ENCODE results near the gene SLC17A2. TPM values are rescaled to one million over a fixed set of nuclear protein-coding genes. Genes with fewer than 3 reads are reported as not detected.

The SLC17A2 gene
- total RNA-seq, 1 donor from 2014 or later: not detected

DNA sequence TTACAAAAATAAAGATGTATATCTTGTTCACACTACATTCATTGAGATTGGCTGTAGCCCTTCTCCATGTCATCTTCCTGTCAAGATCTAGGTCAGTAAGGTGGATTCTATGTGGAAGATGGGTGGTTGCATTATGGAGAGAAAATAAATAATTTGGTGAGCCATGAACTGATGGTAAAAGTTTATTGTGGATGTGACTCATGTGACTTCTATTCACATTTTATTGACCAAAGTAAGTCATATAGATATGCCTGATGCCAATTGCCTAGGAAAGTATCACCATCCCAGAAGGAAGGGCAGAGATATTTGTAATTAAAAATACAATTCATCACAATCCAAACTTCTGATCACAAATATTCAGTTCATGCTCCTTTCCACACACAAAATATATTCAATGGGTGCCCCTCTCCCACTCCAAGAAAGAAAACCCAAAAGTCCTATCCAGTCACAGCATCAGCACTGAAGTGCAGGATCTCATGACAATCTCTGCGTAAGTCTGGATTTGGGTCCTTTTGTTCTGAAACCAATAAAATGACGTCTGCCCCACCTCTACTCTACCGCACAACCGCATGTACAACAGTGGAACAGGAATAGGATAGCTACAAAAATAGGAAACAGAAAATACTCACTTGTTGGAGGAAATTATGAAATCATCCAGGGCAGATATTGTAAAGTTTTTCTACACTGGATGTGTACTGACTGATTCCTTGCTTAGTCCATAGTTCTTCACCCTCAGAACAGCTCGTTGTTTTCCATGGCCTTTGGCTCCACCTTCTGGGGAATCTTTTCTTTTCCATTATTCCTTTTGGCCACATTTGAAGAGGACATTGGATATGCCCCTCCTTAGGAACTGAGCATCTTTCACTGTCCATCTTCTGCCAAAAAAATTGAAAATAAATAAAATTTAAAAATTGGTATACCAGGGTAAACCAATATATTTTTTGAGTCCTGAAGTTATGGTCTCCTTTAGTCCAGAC is 40.3 kb downstream of the SLC17A2 start:
- DNase-seq (ENCODE audit: extremely low spot score, unreplicated experiment): no peak
- no peaks in the 10 kb centered on the region for H3K36me3 Mint-ChIP-seq
- H3K27me3 Mint-ChIP-seq: peaks cover 6% of the 10 kb centered on the region
- H3K4me3 Mint-ChIP-seq: no peak overlapping the region
- TF ChIP-seq CTCF (conservative IDR thresholded peaks at IDR 0.05): peak; percentile 76
- no peaks in the 10 kb centered on the region for H3K4me1 Mint-ChIP-seq (ENCODE audit: unreplicated experiment)
- H3K9me3 Mint-ChIP-seq: no peaks in the 10 kb centered on the region
- H3K27ac Mint-ChIP-seq: no peak overlapping the region

DNA sequence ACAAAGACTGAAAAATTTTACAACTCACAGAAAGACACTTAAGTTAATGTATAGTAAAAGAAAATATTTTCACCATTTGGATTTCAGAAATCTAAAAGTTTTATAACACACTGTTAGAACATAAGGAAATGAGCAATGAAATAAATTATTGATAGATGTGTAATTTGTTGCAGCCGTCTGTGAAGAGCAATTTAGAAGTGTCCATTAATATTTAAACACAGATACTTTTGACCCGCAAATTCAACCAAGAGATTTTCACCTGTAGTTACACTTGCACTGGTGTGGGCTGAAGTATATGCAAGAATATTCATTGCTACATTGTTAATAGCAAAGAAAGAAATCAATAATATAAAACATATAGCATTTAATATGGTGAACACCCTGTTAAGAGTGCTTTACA is 41.9 kb downstream of the SLC17A2 start:
- Mint-ChIP-seq H3K27me3 (peaks cover 6% of the 10 kb centered on the region), H3K9me3 (no peaks in the 10 kb centered on the region), H3K4me1 (ENCODE audit: unreplicated experiment) (no peaks in the 10 kb centered on the region), H3K27ac (no peak overlapping the region), H3K4me3 (no peak overlapping the region), H3K36me3 (no peaks in the 10 kb centered on the region)
- no peak for DNase-seq (ENCODE audit: extremely low spot score, unreplicated experiment)
- TF ChIP-seq CTCF (conservative IDR thresholded peaks at IDR 0.05): no peak

DNA sequence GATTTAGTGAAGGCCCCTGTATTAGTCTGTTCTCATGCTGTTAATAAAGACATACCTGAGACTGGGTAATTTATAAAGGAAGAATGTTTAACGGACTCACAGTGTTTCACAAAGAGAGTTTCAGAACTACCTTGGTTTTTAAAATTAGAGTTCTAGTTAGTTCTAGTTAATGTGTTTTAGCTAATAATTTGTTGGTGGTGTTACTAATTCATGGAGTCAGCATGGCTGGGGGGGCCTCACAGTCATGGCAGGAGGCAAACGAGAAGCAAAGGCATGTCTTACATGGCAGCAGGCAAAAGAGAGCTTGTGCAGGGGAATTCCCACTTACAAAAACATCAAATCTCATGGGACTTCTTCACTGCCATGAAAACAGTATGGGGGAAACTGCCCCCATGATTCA is 44.4 kb downstream of the SLC17A2 start:
- Mint-ChIP-seq H3K4me1 (ENCODE audit: unreplicated experiment) (no peaks in the 10 kb centered on the region), H3K27me3 (peaks cover 2% of the 10 kb centered on the region), H3K4me3 (no peak overlapping the region), H3K27ac (no peak overlapping the region), H3K9me3 (no peaks in the 10 kb centered on the region), H3K36me3 (no peaks in the 10 kb centered on the region)
- no peak for DNase-seq (ENCODE audit: extremely low spot score, unreplicated experiment)
- TF ChIP-seq CTCF (conservative IDR thresholded peaks at IDR 0.05): no peak

DNA sequence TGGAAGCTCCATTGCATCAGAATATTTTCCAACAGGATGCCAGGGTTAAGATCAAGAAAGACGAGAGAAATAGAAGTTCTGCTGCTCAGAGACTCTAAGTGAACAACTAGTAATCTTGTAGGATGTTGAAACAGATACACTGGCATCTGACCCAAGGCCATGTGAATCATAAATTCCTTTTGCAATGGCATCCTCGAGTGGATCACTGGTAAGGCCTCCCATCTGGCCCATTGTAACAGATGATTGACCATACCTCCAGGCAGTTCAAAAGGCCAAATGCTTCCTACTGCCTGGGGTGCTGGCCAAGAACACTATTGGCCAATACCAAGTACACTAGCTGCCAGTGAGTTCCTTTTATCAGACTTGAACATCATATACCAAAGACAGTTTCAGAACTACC is 46.5 kb downstream of the SLC17A2 start:
- DNase-seq (ENCODE audit: extremely low spot score, unreplicated experiment): no peak
- H3K36me3 Mint-ChIP-seq: no peaks in the 10 kb centered on the region
- TF ChIP-seq CTCF (conservative IDR thresholded peaks at IDR 0.05): no peak
- H3K4me3 Mint-ChIP-seq: no peak overlapping the region
- H3K27ac Mint-ChIP-seq: no peak overlapping the region
- peaks cover 2% of the 10 kb centered on the region for H3K27me3 Mint-ChIP-seq
- H3K4me1 Mint-ChIP-seq (ENCODE audit: unreplicated experiment): no peaks in the 10 kb centered on the region
- no peaks in the 10 kb centered on the region for H3K9me3 Mint-ChIP-seq

- Mint-ChIP-seq H3K27ac (no peak overlapping the region), H3K9me3 (no peaks in the 10 kb centered on the region), H3K4me1 (ENCODE audit: unreplicated experiment) (no peaks in the 10 kb centered on the region), H3K27me3 (peaks cover 7% of the 10 kb centered on the region), H3K36me3 (no peaks in the 10 kb centered on the region), H3K4me3 (no peak overlapping the region)
- no peak for DNase-seq (ENCODE audit: extremely low spot score, unreplicated experiment)
- no peak for TF ChIP-seq CTCF (conservative IDR thresholded peaks at IDR 0.05)
Observed at GRCh38 chr6:25883536-25883935, 47.0 kb downstream of the SLC17A2 start.

All from type B pancreatic cell (in vitro differentiated cells).